ENCODE results near the gene PHC1.
"Not testable (repeated sequence)": the region's sequence is repeated elsewhere in the genome, so short reads cannot be mapped to it uniquely, and the experiment has no call there.

Gene PHC1

DNA sequence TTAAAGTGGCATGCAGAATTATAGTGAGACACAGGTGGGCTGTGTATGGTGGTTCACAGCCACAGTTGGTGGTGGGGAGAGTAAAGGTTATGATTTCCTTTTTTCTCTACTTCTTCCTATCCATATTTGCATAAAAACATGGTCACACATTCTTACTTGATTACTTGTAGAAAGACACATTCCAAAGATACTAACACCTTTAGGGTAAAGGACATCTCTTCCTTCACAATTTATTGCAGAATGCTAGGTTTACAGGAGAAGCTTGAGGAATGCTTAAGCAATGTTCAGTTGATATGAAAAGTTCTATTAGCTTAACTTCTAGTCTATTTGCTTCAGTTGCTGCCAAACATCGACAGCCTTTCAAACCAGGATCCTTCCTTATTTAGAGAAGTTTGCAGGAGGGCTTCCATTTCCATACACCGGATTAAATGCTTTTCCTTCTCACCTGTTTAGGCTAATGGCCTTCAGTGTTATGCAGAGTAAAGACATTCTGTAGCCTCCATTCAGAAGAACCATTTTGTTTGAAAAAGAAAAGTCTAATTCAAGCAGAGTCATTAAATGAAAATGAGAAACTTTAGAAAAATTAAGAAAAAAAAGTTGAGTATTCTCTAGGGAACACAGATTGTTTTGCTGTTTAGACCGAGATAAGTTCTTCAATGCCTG lies 2.6 kb upstream of the PHC1 start:
- no peak for DNase-seq (ENCODE audit: low read depth in 2 of 2)

DNA sequence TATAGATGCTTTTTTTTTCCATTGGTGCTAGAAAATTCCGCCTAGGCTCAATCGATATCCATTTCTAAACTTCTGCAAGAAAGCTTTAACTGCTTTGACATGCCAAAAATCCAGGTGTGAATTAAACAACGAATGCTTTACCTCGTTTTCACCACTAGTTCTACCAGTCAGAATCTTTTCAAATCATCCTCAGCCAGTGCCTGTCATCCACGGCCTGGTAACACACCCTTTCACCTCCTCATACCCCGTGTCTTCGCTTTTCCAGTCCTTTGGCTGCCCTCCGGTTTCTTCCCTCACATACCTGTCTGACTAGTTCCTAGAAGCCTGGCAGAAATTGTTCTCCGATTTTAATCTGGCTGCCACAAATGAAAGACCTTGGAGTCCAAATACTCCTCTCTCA lies 1.4 kb upstream of the PHC1 start:
- no peak for DNase-seq (ENCODE audit: low read depth in 2 of 2)

DNA sequence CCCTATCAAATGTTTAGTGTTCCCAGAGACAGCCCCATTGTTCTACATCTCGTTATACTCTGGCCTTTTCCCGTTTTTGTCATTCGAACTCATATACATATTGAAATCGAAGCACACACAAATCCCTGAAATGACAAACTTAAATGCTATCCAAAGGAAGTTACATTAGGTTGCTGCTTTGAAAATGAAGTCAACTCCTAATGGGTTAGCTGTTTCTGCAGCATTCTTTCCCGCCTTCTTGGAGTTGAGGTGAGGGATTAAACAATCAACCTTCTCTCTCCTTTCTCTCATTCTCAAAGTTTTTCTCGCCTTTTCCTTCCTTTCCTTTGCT lies 642 bp upstream of the PHC1 start:
- DNase-seq (ENCODE audit: low read depth in 2 of 2): no peak

DNA sequence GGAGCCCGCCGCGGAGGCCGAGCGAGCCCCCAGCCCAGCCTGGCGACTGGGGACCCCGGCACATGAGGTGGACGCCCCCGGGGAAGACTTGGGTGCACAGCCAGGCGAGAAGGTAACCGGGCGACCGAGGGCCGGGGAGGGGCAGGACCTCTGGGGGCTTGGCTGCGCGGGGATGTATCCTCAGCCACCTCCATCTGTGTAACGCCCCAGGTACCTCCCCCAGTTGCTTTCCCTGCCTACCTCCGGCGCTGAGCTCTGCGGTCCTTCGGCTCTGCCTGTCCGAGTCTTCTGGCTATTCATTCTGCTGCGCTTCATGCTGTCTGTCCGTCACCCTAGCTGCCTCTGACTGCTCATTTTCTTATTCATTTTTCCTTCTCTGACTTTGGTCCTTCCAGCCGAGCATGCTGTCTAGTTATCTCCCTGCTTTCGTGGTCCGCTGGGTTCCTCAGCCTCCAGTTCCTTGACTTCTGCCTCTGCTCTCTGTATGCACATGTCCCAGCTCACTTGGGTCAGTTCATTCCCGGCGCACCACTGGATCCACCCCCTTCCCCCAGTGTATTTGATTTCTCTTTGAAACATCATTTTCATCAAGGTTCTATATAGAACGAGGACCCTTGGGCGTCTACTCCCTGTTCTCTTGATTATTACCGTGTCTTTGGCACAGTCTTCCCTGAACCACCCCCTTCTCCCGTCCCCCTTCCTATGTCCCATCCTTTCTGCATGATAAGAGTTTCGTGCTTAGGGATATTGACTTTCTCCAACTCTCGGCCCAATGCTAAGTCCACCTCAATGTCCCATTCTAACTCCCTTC lies 612 bp downstream of the PHC1 start:
- DNase-seq (ENCODE audit: low read depth in 2 of 2): peak; percentile 29 to 52

GRCh38 chr12:8916154-8916553 lies 1.8 kb downstream of the PHC1 start:
- DNase-seq (ENCODE audit: low read depth in 2 of 2): no peak

- no peak for DNase-seq (ENCODE audit: low read depth in 2 of 2)
These were observed 2.7 kb downstream of the PHC1 start for GRCh38 chr12:8917031-8917430.

DNA sequence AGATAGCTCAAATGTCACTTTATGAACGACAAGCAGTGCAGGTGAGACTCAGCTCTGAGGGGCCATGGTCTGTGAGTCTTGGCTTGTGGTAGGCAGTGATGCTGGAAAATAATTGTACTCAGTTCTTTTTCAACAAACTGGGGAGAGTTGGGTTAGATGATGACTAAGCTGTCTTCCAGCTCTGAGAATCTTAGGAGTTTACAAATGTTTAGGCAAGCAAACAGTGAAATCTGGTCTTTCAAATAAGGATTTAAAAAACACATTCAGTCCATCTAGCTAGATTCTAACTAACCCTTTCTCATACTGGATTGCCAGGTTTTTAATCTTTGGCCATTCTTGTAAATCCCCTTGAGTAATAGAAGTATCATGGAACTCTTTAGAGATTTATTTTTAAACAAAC lies 3.4 kb downstream of the PHC1 start:
- DNase-seq (ENCODE audit: low read depth in 2 of 2): no peak

DNA sequence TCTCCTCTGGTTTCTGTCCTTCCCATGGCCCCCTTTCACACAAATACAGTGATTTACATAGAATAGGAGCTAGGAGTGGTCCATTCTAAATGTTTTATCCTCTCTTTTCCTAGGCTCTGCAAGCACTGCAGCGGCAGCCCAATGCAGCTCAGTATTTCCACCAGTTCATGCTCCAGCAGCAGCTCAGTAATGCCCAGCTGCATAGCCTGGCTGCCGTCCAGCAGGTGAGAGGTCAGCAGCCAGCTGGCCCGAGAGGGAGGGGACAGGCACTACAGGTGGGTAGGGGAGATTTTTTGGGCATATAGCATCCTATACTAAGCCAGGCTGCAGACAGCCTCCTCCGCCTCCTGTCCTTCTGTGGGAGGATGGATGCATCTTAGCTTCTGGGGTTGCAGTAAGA lies 5.3 kb downstream of the PHC1 start:
- not testable (repeated sequence) for DNase-seq (ENCODE audit: low read depth in 2 of 2)

- DNase-seq (ENCODE audit: low read depth in 2 of 2): no peak
These were observed 8.2 kb downstream of the PHC1 start for GRCh38 chr12:8922544-8922943.

GRCh38 chr12:8930655-8931323 lies 16.5 kb downstream of the PHC1 start:
- not testable (repeated sequence) for DNase-seq (ENCODE audit: low read depth in 2 of 2)

- DNase-seq (ENCODE audit: low read depth in 2 of 2): not testable (repeated sequence)
These were observed 18.2 kb downstream of the PHC1 start for GRCh38 chr12:8932464-8932863.

GRCh38 chr12:8934080-8934479 lies 19.8 kb downstream of the PHC1 start:
- not testable (repeated sequence) for DNase-seq (ENCODE audit: low read depth in 2 of 2)

- no peak for DNase-seq (ENCODE audit: low read depth in 2 of 2)
These were observed 22.4 kb downstream of the PHC1 start for GRCh38 chr12:8936735-8937134.

DNA sequence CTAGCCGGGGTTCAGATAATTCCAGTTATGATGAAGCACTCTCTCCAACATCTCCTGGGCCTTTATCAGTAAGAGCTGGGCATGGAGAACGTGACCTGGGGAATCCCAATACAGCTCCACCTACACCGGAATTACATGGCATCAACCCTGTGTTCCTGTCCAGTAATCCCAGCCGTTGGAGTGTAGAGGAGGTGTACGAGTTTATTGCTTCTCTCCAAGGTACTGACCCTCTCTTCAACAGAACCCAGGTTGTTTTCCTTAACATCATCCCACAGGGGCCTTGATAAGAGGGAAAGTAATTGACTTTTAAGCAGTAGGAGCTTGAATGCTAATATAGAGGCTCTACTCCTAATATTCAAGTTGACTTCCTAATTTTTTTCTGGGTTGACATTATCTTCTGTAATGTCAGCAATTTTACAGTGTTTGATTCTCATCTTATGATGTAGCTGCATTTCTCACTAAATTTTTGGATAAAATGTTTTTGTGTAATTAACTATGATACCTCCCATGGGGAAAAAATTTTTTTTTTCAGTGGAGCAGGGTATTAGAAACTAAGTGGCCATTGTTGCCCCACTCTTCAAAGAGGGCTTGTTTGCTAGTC lies 23.6 kb downstream of the PHC1 start:
- not testable (repeated sequence) for DNase-seq (ENCODE audit: low read depth in 2 of 2)

DNA sequence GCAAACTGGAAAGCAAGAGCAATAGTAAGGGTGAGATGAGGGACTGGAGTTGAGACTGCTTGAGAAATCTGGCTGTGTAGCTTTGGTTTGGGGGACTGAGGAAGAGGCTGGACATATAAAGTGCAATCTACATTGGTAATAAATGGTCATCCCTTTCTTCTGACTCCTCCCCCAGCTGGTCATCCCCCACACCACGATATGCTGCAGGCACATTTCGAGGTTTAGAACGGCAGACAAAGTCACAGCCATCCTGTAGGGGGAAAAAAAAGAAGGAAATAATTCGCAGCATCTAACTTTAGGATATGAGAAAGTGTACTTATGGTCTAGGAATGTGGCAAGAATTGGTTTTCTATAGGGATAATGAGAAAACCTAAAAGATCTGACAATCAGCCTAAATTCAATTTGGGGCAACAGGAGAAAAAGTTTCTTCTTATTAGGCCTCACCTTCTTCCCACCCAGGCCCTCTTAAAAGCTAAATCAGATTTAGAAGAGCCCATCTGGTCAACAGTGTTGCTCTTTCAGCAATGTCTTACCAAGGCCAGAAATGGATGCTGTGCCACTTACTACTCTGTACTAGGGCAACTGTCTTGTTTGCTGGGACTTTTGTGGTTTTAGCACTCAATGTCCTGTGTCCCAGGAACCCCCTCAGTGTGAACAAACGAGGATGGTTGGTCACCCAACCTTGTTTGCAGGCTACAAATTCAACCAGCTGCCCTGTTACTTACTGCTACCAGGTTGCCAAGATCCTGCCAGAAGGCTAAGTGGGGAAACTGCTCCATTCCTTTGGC lies 27.6 kb downstream of the PHC1 start:
- DNase-seq (ENCODE audit: low read depth in 2 of 2): no peak

GRCh38 chr12:8943565-8944186 lies 29.4 kb downstream of the PHC1 start:
- DNase-seq (ENCODE audit: low read depth in 2 of 2): no peak

- DNase-seq (ENCODE audit: low read depth in 2 of 2): no peak
These were observed 32.4 kb downstream of the PHC1 start for GRCh38 chr12:8946733-8947132.

GRCh38 chr12:8947737-8948136 lies 33.4 kb downstream of the PHC1 start:
- DNase-seq (ENCODE audit: low read depth in 2 of 2): no peak

- DNase-seq (ENCODE audit: low read depth in 2 of 2): no peak
These were observed 34.5 kb downstream of the PHC1 start for GRCh38 chr12:8948701-8949341.

DNA sequence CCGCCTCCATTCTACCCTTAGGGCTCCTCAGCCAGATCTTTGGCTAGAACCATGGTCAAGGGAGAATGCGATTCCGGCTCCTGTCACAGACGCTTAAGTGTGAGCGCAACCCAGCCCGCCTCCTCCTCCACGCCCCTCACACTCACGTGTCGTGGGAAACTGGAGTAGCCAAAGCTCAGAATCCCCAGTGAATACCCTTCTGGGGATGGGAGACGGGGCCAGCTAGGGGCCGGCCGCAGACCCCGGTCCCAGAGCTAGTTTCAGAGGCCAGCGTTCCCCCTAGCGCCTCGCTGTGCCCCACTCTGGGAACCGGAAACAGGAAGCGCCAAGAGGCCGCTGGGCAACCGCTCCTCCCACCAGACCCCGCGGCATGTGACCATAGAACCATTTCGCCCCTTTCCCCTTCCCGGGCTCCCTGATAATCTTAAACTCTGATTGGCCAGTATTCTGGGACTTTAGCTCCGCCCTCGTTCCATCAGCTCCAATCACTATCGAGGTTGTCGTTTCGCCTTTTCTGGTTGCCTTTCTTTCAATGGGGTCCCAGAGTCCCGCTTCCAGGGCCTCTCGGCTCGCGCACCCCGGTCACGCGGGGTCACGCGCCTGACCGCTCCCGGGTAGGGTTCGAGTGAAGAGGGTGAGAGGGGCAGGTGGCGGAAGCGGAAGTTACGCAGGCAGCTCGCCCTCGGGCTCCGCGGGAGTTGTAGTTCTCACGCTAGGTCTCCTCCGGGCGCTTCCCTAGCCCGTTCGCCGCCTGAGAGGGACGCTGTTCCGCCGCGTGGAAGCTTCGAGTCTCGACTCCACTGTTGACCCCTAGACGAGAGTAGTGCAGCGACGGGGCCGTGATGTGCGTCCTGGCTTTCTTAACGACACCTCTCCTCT lies 35.3 kb downstream of the PHC1 start, which contains the start of gene M6PR:
M6PR (minus strand) TSS at position 304 of the 879 bp plus-strand sequence. CDS start 3,241 bp downstream, outside the sequence.
- DNase-seq (ENCODE audit: low read depth in 2 of 2): peak; percentile 89
